IMR-90 (cell line): Measurements from ENCODE around the gene TAS2R38. TPM values are rescaled to one million over a fixed set of nuclear protein-coding genes. Genes with fewer than 3 reads are reported as not detected.

ENCODE experiments used
- ATAC-seq: fragments of 200-7000 bp; cut with Tn5 transposase; 2 replicates; pipeline ENCODE4 v1.9.1; 2020; ENCODE audit warnings: low read depth, mild to moderate bottlenecking, moderate library complexity
- BruUV-seq: library from RNA; stranded (reverse); fragments of 400-500 nt; replicated peaks from 2 replicates; lab custom pipeline; 2021; lab: Mats Ljungman, UMichigan
- CTCF ChIA-PET: fragments of 300-600 bp; formaldehyde crosslinking; extraction: SDS; loops from one replicate; lab custom pipeline; 2021; ENCODE audit warnings: antibody characterized with exemption; lab: Yijun Ruan, JAX
- POLR2A ChIA-PET: fragments of 300-600 bp; sonication (Branson Sonifier 250); formaldehyde crosslinking; loops from one replicate; lab custom pipeline; 2022; ENCODE audit warnings: antibody characterized with exemption; ENCODE audit not compliant: unreplicated experiment; lab: Charles Lee
- DNase-seq: peaks from one replicate; pipeline ENCODE4 v3.0.0; 2013
- H2AFZ ChIP-seq: replicated peaks from 2 replicates; pipeline ENCODE3; 2013; ENCODE audit warnings: low read length, mild to moderate bottlenecking; ENCODE audit not compliant: poor library complexity
- H2AK5ac ChIP-seq: 2 replicates; pipeline ENCODE4 v1.6.1; 2013; ENCODE audit warnings: low read depth, low read length, inconsistent platforms
- H2AK9ac ChIP-seq: replicated peaks from 2 replicates; pipeline ENCODE3; 2013; ENCODE audit warnings: mild to moderate bottlenecking, low read depth, low read length, moderate library complexity; ENCODE audit not compliant: poor library complexity
- H2BK120ac ChIP-seq: 2 replicates; pipeline ENCODE4 v1.6.1; 2013; ENCODE audit warnings: low read depth, low read length, inconsistent platforms
- H2BK15ac ChIP-seq: 3 replicates; pipeline ENCODE4 v1.6.1; 2013; ENCODE audit warnings: low read depth, low read length, inconsistent platforms
- H2BK20ac ChIP-seq: 2 replicates; pipeline ENCODE4 v1.6.1; 2013; ENCODE audit warnings: low read depth, mild to moderate bottlenecking, inconsistent platforms, low read length, moderate library complexity
- H2BK5ac ChIP-seq: 2 replicates; pipeline ENCODE4 v1.6.1; 2013; ENCODE audit warnings: mild to moderate bottlenecking, low read depth, low read length, inconsistent platforms; ENCODE audit not compliant: poor library complexity, severe bottlenecking
- H3K14ac ChIP-seq: replicated peaks from 2 replicates; pipeline ENCODE4 v1.6.1; 2013; ENCODE audit warnings: low read depth, low read length, inconsistent platforms
- H3K18ac ChIP-seq: 2 replicates; pipeline ENCODE4 v1.6.1; 2013; ENCODE audit warnings: low read depth, low read length, control low read depth
- H3K23ac ChIP-seq: 2 replicates; pipeline ENCODE4 v1.6.1; 2013; ENCODE audit warnings: low read depth, low read length, inconsistent platforms
- H3K27ac ChIP-seq: 2 replicates; pipeline ENCODE4 v1.5.1; 2013; ENCODE audit warnings: mild to moderate bottlenecking, control low read depth, low read length; ENCODE audit not compliant: insufficient read depth
- H3K27me3 ChIP-seq: 2 replicates; pipeline ENCODE4 v1.6.1; 2013; ENCODE audit warnings: low read length; ENCODE audit not compliant: control insufficient read depth, insufficient read depth
- H3K36me3 ChIP-seq: 2 replicates; pipeline ENCODE4 v1.6.1; 2013; ENCODE audit warnings: low read length, mixed read lengths; ENCODE audit not compliant: control insufficient read depth, insufficient read depth
- H3K4ac ChIP-seq: 2 replicates; pipeline ENCODE4 v1.6.1; 2013; ENCODE audit warnings: low read depth, low read length, inconsistent platforms
- H3K4me1 ChIP-seq: 2 replicates; pipeline ENCODE4 v1.6.1; 2013; ENCODE audit warnings: low read length, mixed read lengths; ENCODE audit not compliant: control insufficient read depth, insufficient read depth
- H3K4me2 ChIP-seq: 2 replicates; pipeline ENCODE4 v1.6.1; 2013; ENCODE audit warnings: low read depth, mild to moderate bottlenecking, control low read depth, low read length, moderate library complexity
- H3K4me3 ChIP-seq: 2 replicates; pipeline ENCODE4 v1.5.1; 2013; ENCODE audit warnings: low read depth, mild to moderate bottlenecking, control low read depth, low read length, moderate library complexity; ENCODE audit not compliant: insufficient read depth
- H3K56ac ChIP-seq: 2 replicates; pipeline ENCODE4 v1.6.1; 2013; ENCODE audit warnings: low read length, inconsistent platforms; ENCODE audit not compliant: insufficient read depth; ENCODE audit errors: extremely low read depth
- H3K79me1 ChIP-seq, 2 experiments: 2 replicates each; pipeline ENCODE4 v1.6.1; 2013; ENCODE audit warnings: low read length in 2 of 2, inconsistent platforms in 1 of 2, low read depth in 1 of 2
- H3K9ac ChIP-seq: 2 replicates; pipeline ENCODE4 v1.6.1; 2013; ENCODE audit warnings: low read depth, low read length, control low read depth
- H3K9me1 ChIP-seq: 2 replicates; pipeline ENCODE4 v1.6.1; 2013; ENCODE audit warnings: low read length, inconsistent platforms; ENCODE audit not compliant: insufficient read depth
- H3K9me3 ChIP-seq: 2 replicates; pipeline ENCODE4 v1.6.1; 2013; ENCODE audit warnings: low read length; ENCODE audit not compliant: control insufficient read depth, insufficient read depth
- H4K20me1 ChIP-seq: 2 replicates; pipeline ENCODE4 v1.6.1; 2013; ENCODE audit warnings: low read length, inconsistent platforms; ENCODE audit not compliant: insufficient read depth
- H4K5ac ChIP-seq: 2 replicates; pipeline ENCODE4 v1.6.1; 2013; ENCODE audit warnings: mild to moderate bottlenecking, low read depth, low read length, control low read depth
- H4K8ac ChIP-seq, 2 experiments: 2 replicates each; pipeline ENCODE4 v1.6.1; 2013; ENCODE audit warnings: low read depth in 2 of 2, low read length in 2 of 2, control low read depth in 1 of 2, inconsistent platforms in 1 of 2
- H4K91ac ChIP-seq: 2 replicates; pipeline ENCODE4 v1.6.1; 2013; ENCODE audit warnings: low read depth, low read length, inconsistent platforms; ENCODE audit not compliant: insufficient read depth
- BHLHE40 ChIP-seq: fragments of 150-350 bp; IDR thresholded peaks from 2 replicates; pipeline ENCODE4 v1.6.1; 2016; ENCODE audit warnings: mild to moderate bottlenecking, low read depth, low read length
- CEBPB ChIP-seq: IDR thresholded peaks from 2 replicates; pipeline ENCODE4 v1.6.1; 2012; ENCODE audit warnings: low read depth, low read length, improper control_type of control experiment
- CHD1 ChIP-seq: IDR thresholded peaks from 2 replicates; pipeline ENCODE4 v1.6.1; 2012; ENCODE audit warnings: low read depth, low read length, improper control_type of control experiment
- CTCF ChIP-seq: conservative IDR thresholded peaks from 2 replicates; pipeline ENCODE4 v1.5.1; 2012; ENCODE audit warnings: mild to moderate bottlenecking, low read depth, low read length, improper control_type of control experiment
- ELK1 ChIP-seq: fragments of 150-350 bp; IDR thresholded peaks from 2 replicates; pipeline ENCODE4 v1.6.1; 2016; ENCODE audit warnings: low read depth, mild to moderate bottlenecking, low read length, moderate library complexity, borderline replicate concordance
- FOS ChIP-seq: fragments of 150-350 bp; IDR thresholded peaks from 2 replicates; pipeline ENCODE4 v1.6.1; 2016; ENCODE audit warnings: low read depth, low read length
- MAFK ChIP-seq: IDR thresholded peaks from 2 replicates; pipeline ENCODE4 v1.6.1; 2012; ENCODE audit warnings: low read depth, low read length, improper control_type of control experiment
- MAZ ChIP-seq: IDR thresholded peaks from 2 replicates; pipeline ENCODE4 v1.6.1; 2012; ENCODE audit warnings: low read depth, mild to moderate bottlenecking, low read length, improper control_type of control experiment, moderate library complexity, borderline replicate concordance
- MXI1 ChIP-seq: IDR thresholded peaks from 2 replicates; pipeline ENCODE4 v1.6.1; 2012; ENCODE audit warnings: low read depth, mild to moderate bottlenecking, low read length, moderate library complexity, borderline replicate concordance
- NFE2L2 ChIP-seq: fragments of 150-350 bp; IDR thresholded peaks from 2 replicates; pipeline ENCODE4 v1.6.1; 2016; ENCODE audit warnings: low read depth, mild to moderate bottlenecking, low read length
- RAD21 ChIP-seq: IDR thresholded peaks from 2 replicates; pipeline ENCODE4 v1.6.1; 2012; ENCODE audit warnings: low read length, improper control_type of control experiment
- RCOR1 ChIP-seq: IDR thresholded peaks from 2 replicates; pipeline ENCODE4 v1.6.1; 2012; ENCODE audit warnings: mild to moderate bottlenecking, low read length, improper control_type of control experiment; ENCODE audit not compliant: insufficient replicate concordance
- RFX5 ChIP-seq: IDR thresholded peaks from 2 replicates; pipeline ENCODE4 v1.8.0; 2012; ENCODE audit warnings: low read depth, mild to moderate bottlenecking, low read length, moderate library complexity
- SMC3 ChIP-seq: fragments of 150-350 bp; IDR thresholded peaks from 2 replicates; pipeline ENCODE4 v1.6.1; 2016; ENCODE audit warnings: low read depth, mild to moderate bottlenecking, antibody characterized with exemption, low read length, moderate library complexity
- USF2 ChIP-seq: fragments of 150-350 bp; IDR thresholded peaks from 2 replicates; pipeline ENCODE4 v1.6.1; 2017; ENCODE audit warnings: mild to moderate bottlenecking, antibody characterized with exemption, low read length, low read depth
- WGBS, 2 experiments: methylation state at CpG; one replicate each; pipeline versions ENCODE4 v1.1.5 to v1.1.7; 2013; ENCODE audit warnings: missing lambda C conversion rate in 2 of 2; ENCODE audit not compliant: insufficient read length in 1 of 2; ENCODE audit errors: extremely low coverage in 2 of 2; 5-methylcytosine and 5-hydroxymethylcytosine counted together
- dilution Hi-C: fragments of 300-500 bp; cut with HindIII; formaldehyde crosslinking; loops from one replicate; pipeline ENCODE4 v1.14.3; 2018; ENCODE audit warnings: low sequenced_read_pairs; ENCODE audit not compliant: unreplicated experiment
- in situ Hi-C: fragments of 300-500 bp; cut with MboI; formaldehyde crosslinking; loops from 3 replicates; pipeline ENCODE4 v1.14.3; 2019; ENCODE audit warnings: low sequenced_read_pairs, inconsistent platforms, mixed read lengths
- intact Hi-C: fragments of 100-400 bp; cut with micrococcal nuclease; formaldehyde crosslinking; loops from 2 replicates; pipeline ENCODE4 v1.10.0; 2022
- polyA plus RNA-seq, 3 experiments: library from polyadenylated mRNA; depleted of rRNA; stranded (reverse); fragments of >200 nt; gene quantifications; 2 replicates each; pipeline ENCODE4 v1.2.3, GENCODE V29; 2012; ENCODE audit warnings: low replicate concordance in 1 of 3
- total RNA-seq: library from RNA; depleted of rRNA; stranded (reverse); fragments of >200 nt; gene quantifications from 2 replicates; pipeline ENCODE4 v1.2.3, GENCODE V29; 2012

The TAS2R38 gene
- total and polyA plus RNA-seq, 2 of the 4 experiments (the other 2 are of a cell fraction), result not detected

- Histone ChIP-seq H3K4me2 (no peak overlapping the region), H3K27ac (no peak overlapping the region), H3K23ac (no peak overlapping the region), H3K4ac (no peak overlapping the region), H3K14ac (no peak overlapping the region), H3K4me1 (no peaks in the 10 kb centered on the region), H2BK5ac (no peak overlapping the region), H2AK9ac (no peak overlapping the region), H2BK20ac (no peak overlapping the region), H3K9me3 (peaks cover 10% of the 10 kb centered on the region), H2AK5ac (no peak overlapping the region), H3K79me1 (no peaks in the 10 kb centered on the region), H3K18ac (no peak overlapping the region), H2BK15ac (no peak overlapping the region), H4K5ac (no peak overlapping the region), H2BK120ac (no peak overlapping the region), H3K9ac (no peak overlapping the region), H4K91ac (no peak overlapping the region), H3K27me3 (no peaks in the 10 kb centered on the region), H4K8ac (no peak overlapping the region), H3K56ac (no peak overlapping the region), H3K36me3 (no peaks in the 10 kb centered on the region), H3K4me3 (no peak overlapping the region), H4K20me1 (no peaks in the 10 kb centered on the region), H3K9me1 (no peaks in the 10 kb centered on the region), H2AFZ (no peak overlapping the region)
- dilution Hi-C loops, result no loop called here
- no peak for TF ChIP-seq MXI1
- no peak for TF ChIP-seq FOS
- TF ChIP-seq USF2, result no peak
- TF ChIP-seq RCOR1, result no peak
- TF ChIP-seq MAFK, result no peak
- no peak for TF ChIP-seq CHD1
- TF ChIP-seq RFX5, result no peak
- no peak for TF ChIP-seq MAZ
- TF ChIP-seq RAD21, result no peak
- TF ChIP-seq CTCF, result no peak
- no peak for TF ChIP-seq SMC3
- no peak for TF ChIP-seq ELK1
- TF ChIP-seq BHLHE40, result no peak
- TF ChIP-seq CEBPB, result no peak
- TF ChIP-seq NFE2L2, result no peak
- no CpG with 5 or more reads among the region's 1 CpG for WGBS, 2 experiments
- in situ Hi-C loops, result no loop called here
- ATAC-seq (no peak), DNase-seq (no peak)
- ChIA-PET POLR2A (no interaction called here), CTCF (no interaction called here)
- no TSS peak for BruUV-seq
- intact Hi-C loops, result no loop called here
These were observed 28.6 kb upstream of the TAS2R38 start for GRCh38 chr7:142002179-142002578.
